WTC11 (cell line): Measurements from ENCODE around the gene HINFP. TPM values are rescaled to one million over a fixed set of nuclear protein-coding genes. Genes with fewer than 3 reads are reported as not detected.
A peak's percentile ranks its signal among the peaks of the same experiment; 100 is the strongest.

Experiments used
- ATAC-seq: fragments of 200-7000 bp; cut with Tn5 transposase; 2 replicates; pipeline ENCODE4 v1.10.0; 2021; ENCODE audit warnings: mild to moderate bottlenecking, moderate library complexity
- CTCF ChIA-PET: fragments of 300-600 bp; sonication (Branson Sonifier 250); formaldehyde crosslinking; loops from one replicate; lab custom pipeline; 2021; ENCODE audit warnings: antibody characterized with exemption; lab: Charles Lee
- POLR2A ChIA-PET: fragments of 350-600 bp; sonication (Branson Sonifier 250); formaldehyde crosslinking; loops from one replicate; lab custom pipeline; 2021; ENCODE audit warnings: antibody characterized with exemption; lab: Charles Lee
- DNase-seq: peaks from one replicate; pipeline ENCODE4 v3.0.0; 2021; ENCODE audit warnings: low spot score
- H3K27ac Mint-ChIP-seq: 2 replicates; pipeline ENCODE4 v1.8.0; 2021; ENCODE audit warnings: mixed read lengths
- H3K27me3 Mint-ChIP-seq: 2 replicates; pipeline ENCODE4 v1.8.0; 2021; ENCODE audit warnings: low read depth, mild to moderate bottlenecking, moderate library complexity, mixed read lengths
- H3K36me3 Mint-ChIP-seq: 2 replicates; pipeline ENCODE4 v1.8.0; 2021; ENCODE audit warnings: mixed read lengths
- H3K4me1 Mint-ChIP-seq: 2 replicates; pipeline ENCODE4 v1.8.0; 2022; ENCODE audit warnings: mixed read lengths
- H3K4me3 Mint-ChIP-seq: 2 replicates; pipeline ENCODE4 v1.8.0; 2021; ENCODE audit warnings: mild to moderate bottlenecking, moderate library complexity, mixed read lengths
- H3K9me3 Mint-ChIP-seq: 2 replicates; pipeline ENCODE4 v1.8.0; 2021; ENCODE audit warnings: mixed read lengths
- AR ChIP-seq: fragments of 250-450 bp; sonication (Bioruptor Pico); IDR thresholded peaks from 2 replicates; pipeline ENCODE4 v1.9.0; 2021; ENCODE audit warnings: mild to moderate bottlenecking
- CBFB ChIP-seq: sonication (generic); formaldehyde crosslinking; IDR thresholded peaks from 2 replicates; pipeline ENCODE4 v1.8.1; 2022; ENCODE audit warnings: mild to moderate bottlenecking, low read depth, missing genetic modification reagents
- E2F1 ChIP-seq: sonication (generic); formaldehyde crosslinking; IDR thresholded peaks from 2 replicates; pipeline ENCODE4 v1.8.0; 2022; ENCODE audit warnings: mild to moderate bottlenecking, missing genetic modification reagents
- E2F5 ChIP-seq: sonication (generic); formaldehyde crosslinking; IDR thresholded peaks from 2 replicates; pipeline ENCODE4 v1.8.1; 2022; ENCODE audit warnings: mild to moderate bottlenecking, moderate library complexity, missing genetic modification reagents
- ELF4 ChIP-seq: sonication (generic); formaldehyde crosslinking; IDR thresholded peaks from 2 replicates; pipeline ENCODE4 v1.8.1; 2022; ENCODE audit warnings: low read depth, mild to moderate bottlenecking, moderate library complexity, missing genetic modification reagents
- ERG ChIP-seq: fragments of 250-450 bp; sonication (Bioruptor Pico); IDR thresholded peaks from 2 replicates; pipeline ENCODE4 v1.8.0; 2021; ENCODE audit warnings: mild to moderate bottlenecking
- ESRRA ChIP-seq: sonication (generic); formaldehyde crosslinking; IDR thresholded peaks from 2 replicates; pipeline ENCODE4 v1.8.1; 2022; ENCODE audit warnings: mild to moderate bottlenecking, missing genetic modification reagents, borderline replicate concordance
- ETV6 ChIP-seq: sonication (generic); formaldehyde crosslinking; IDR thresholded peaks from 2 replicates; pipeline ENCODE4 v1.8.1; 2022; ENCODE audit warnings: mild to moderate bottlenecking, missing genetic modification reagents
- FOXK1 ChIP-seq: sonication (generic); formaldehyde crosslinking; IDR thresholded peaks from 2 replicates; pipeline ENCODE4 v1.8.0; 2022; ENCODE audit warnings: mild to moderate bottlenecking, moderate library complexity, missing genetic modification reagents
- HMGXB4 ChIP-seq: sonication (generic); formaldehyde crosslinking; IDR thresholded peaks from 2 replicates; pipeline ENCODE4 v1.8.1; 2023; ENCODE audit warnings: mild to moderate bottlenecking, moderate library complexity, missing genetic modification reagents
- IRF1 ChIP-seq: sonication (generic); formaldehyde crosslinking; IDR thresholded peaks from 2 replicates; pipeline ENCODE4 v1.8.0; 2023; ENCODE audit warnings: missing genetic modification reagents
- JAZF1 ChIP-seq: fragments of 250-450 bp; sonication (Bioruptor Pico); IDR thresholded peaks from 2 replicates; pipeline ENCODE4 v1.9.0; 2021; ENCODE audit warnings: moderate library complexity, mild to moderate bottlenecking, inconsistent platforms
- JUN ChIP-seq: sonication (generic); formaldehyde crosslinking; IDR thresholded peaks from 2 replicates; pipeline ENCODE4 v1.8.0; 2023; ENCODE audit warnings: mild to moderate bottlenecking, missing genetic modification reagents
- MAX ChIP-seq: sonication (generic); formaldehyde crosslinking; IDR thresholded peaks from 2 replicates; pipeline ENCODE4 v1.8.0; 2022; ENCODE audit warnings: mild to moderate bottlenecking, missing genetic modification reagents
- NR3C1 ChIP-seq: sonication (generic); formaldehyde crosslinking; conservative IDR thresholded peaks from 2 replicates; pipeline ENCODE4 v1.8.1; 2023; ENCODE audit warnings: low read depth, mild to moderate bottlenecking, missing genetic modification reagents
- SMAD3 ChIP-seq: sonication (generic); formaldehyde crosslinking; IDR thresholded peaks from 2 replicates; pipeline ENCODE4 v1.8.0; 2022; ENCODE audit warnings: missing genetic modification reagents, mild to moderate bottlenecking, borderline replicate concordance
- SP1 ChIP-seq: sonication (generic); formaldehyde crosslinking; conservative IDR thresholded peaks from 2 replicates; pipeline ENCODE4 v1.8.1; 2022; ENCODE audit warnings: missing genetic modification reagents
- ZNF232 ChIP-seq: sonication (generic); formaldehyde crosslinking; IDR thresholded peaks from 2 replicates; pipeline ENCODE4 v1.8.0; 2022; ENCODE audit warnings: mild to moderate bottlenecking, missing genetic modification reagents
- ZNF281 ChIP-seq: sonication (generic); formaldehyde crosslinking; IDR thresholded peaks from 2 replicates; pipeline ENCODE4 v1.8.0; 2023; ENCODE audit warnings: mild to moderate bottlenecking, missing genetic modification reagents
- ZNF396 ChIP-seq: fragments of 250-450 bp; sonication (Bioruptor Pico); IDR thresholded peaks from 2 replicates; pipeline ENCODE4 v1.8.0; 2021; ENCODE audit warnings: mild to moderate bottlenecking, moderate library complexity, borderline replicate concordance
- ZNF416 ChIP-seq: fragments of 250-450 bp; sonication (Bioruptor Pico); IDR thresholded peaks from 2 replicates; pipeline ENCODE4 v1.9.0; 2021; ENCODE audit warnings: mild to moderate bottlenecking, inconsistent platforms
- total RNA-seq: library from RNA; stranded (reverse); gene quantifications from 3 replicates; pipeline ENCODE4 v1.2.3, GENCODE V29; 2021

Gene HINFP
- total RNA-seq, 1 experiment from 2014 or later, result 35.4 TPM

- TF ChIP-seq FOXK1 (CRISPR knock-in tag) (0 out of 2 replicates have a peak, but pooled peaks have one; percentile 33), NR3C1 (CRISPR knock-in tag) (no peak), SP1 (0 out of 2 replicates have a peak, but pooled peaks have one; percentile 18), ERG (CRISPR knock-in tag) (no peak), ZNF396 (CRISPR knock-in tag) (no peak)
These were observed 27.8 kb downstream of the HINFP start, which contains the start of gene ABCG4 (continued) for GRCh38 chr11:119149018-119149785.

GRCh38 chr11:119149786-119150275 lies 28.5 kb downstream of the HINFP start:
- TF ChIP-seq HMGXB4 (no peak), ZNF232 (CRISPR knock-in tag) (no peak), MAX (CRISPR knock-in tag) (no peak), E2F5 (CRISPR knock-in tag) (no peak), ETV6 (CRISPR knock-in tag) (no peak), ELF4 (CRISPR knock-in tag) (no peak), SMAD3 (CRISPR knock-in tag) (no peak), IRF1 (CRISPR knock-in tag) (no peak), E2F1 (no peak), ZNF396 (CRISPR knock-in tag) (no peak), ESRRA (CRISPR knock-in tag) (no peak), CBFB (no peak), JAZF1 (CRISPR knock-in tag) (no peak), ZNF416 (CRISPR knock-in tag) (no peak), JUN (CRISPR knock-in tag) (no peak), AR (CRISPR knock-in tag) (no peak), ZNF281 (CRISPR knock-in tag) (no peak; the same call in 1 of the 2 replicates)
- Mint-ChIP-seq H3K4me1 (peaks cover 25% of the 10 kb centered on the region), H3K4me3 (peak overlapping the region; percentile 71), H3K36me3 (no peaks in the 10 kb centered on the region), H3K9me3 (no peaks in the 10 kb centered on the region), H3K27me3 (peaks cover 68% of the 10 kb centered on the region), H3K27ac (no peak overlapping the region)
- CTCF ChIA-PET, result interaction anchor here (0.7 to 2.7 kb wide), 6 partner anchors 19 to 190 kb away, joined by 3 to 12 read pairs (median 7); partner anchors contain the start of genes CBL and NHERF4
- POLR2A ChIA-PET, result no interaction called here
- no peak for ATAC-seq
- no peak for DNase-seq
